Tibial artery (tissue), 4 donors: ENCODE measurements around the gene FARS2.
"Not testable (repeated sequence)": the region's sequence is repeated elsewhere in the genome, so short reads cannot be mapped to it uniquely, and the experiment has no call there.

ENCODE experiments used
- DNase-seq, 2 donors: peaks; one replicate each; pipeline ENCODE4 v3.0.0-alpha.2; 2019
- H3K27ac ChIP-seq, 2 donors: fragments of 200-600 bp; sonication (generic) in 1 of 2; 1 replicate in 1 of 2; 2 replicates in 1 of 2; pipeline ENCODE4 v1.5.1; 2018 to 2019; ENCODE audit warnings: mild to moderate bottlenecking in 1 of 2
- H3K27me3 ChIP-seq, 2 donors: fragments of 200-600 bp; sonication (generic) in 1 of 2; one replicate each; pipeline versions ENCODE4 v1.5.1 to v1.6.0; 2016 to 2019
- H3K36me3 ChIP-seq, 3 donors: fragments of 200-600 bp; sonication (generic) in 2 of 3; one replicate each; pipeline ENCODE4 v1.5.1; 2016 to 2019; ENCODE audit warnings: mild to moderate bottlenecking in 2 of 3
- H3K4me1 ChIP-seq, 4 donors: fragments of 200-600 bp; sonication (generic) in 2 of 4; 1 replicate in 3 of 4; 2 replicates in 1 of 4; pipeline ENCODE4 v1.5.1; 2016 to 2019
- H3K4me3 ChIP-seq, 2 donors: fragments of 200-600 bp; sonication (generic) in 1 of 2; 1 replicate in 1 of 2; 2 replicates in 1 of 2; pipeline ENCODE4 v1.5.1; 2018 to 2019; ENCODE audit warnings: mild to moderate bottlenecking in 2 of 2
- H3K9me3 ChIP-seq, 3 donors: fragments of 200-600 bp; sonication (generic) in 1 of 3; one replicate each; pipeline ENCODE4 v1.5.1; 2016 to 2019
- intact Hi-C: fragments of 100-400 bp; cut with DNase I; formaldehyde crosslinking; loops from one replicate; pipeline ENCODE4 v1.15.0; 2023; ENCODE audit warnings: low total_unique reads
- TF ChIP-seq, protein P1 (sequence below), 2 experiments: fragments of 200-600 bp in 1 of 2; fragments of 450-650 bp in 1 of 2; IDR thresholded peaks; one replicate each; pipeline ENCODE4 v1.5.1; 2017 to 2019; ENCODE audit warnings: antibody characterized with exemption in 2 of 2, mild to moderate bottlenecking in 1 of 2, moderate library complexity in 1 of 2

FARS2 gene

GRCh38 chr6:5681480-5681879, 420.2 kb downstream of the FARS2 start:
- intact Hi-C loops, result loop anchor here (5.0 kb wide), 1 partner anchor 71 kb away; no protein-coding TSS in a partner anchor

DNA sequence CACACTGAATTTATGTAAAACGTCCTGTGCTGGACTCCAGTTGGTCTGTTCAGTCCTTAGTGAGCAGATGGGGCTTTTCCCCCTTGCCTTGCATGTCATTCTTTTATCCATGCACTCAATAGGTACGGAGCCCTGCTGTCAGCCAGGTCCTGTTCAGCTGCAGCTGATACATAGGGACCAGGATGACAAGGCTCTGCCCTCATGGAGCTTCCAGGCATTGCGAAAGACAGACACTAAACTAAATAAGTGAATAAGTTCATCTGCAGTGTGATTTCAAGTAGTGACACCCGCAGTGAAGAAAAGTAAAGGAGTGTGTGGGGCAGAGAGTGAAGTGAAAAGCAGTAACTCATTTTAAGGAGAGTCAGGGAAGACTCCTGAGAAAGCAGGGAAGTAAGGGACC, 421.2 kb downstream of the FARS2 start:
- H3K36me3 ChIP-seq, result no peaks in the 10 kb centered on the region
- no peak overlapping the region for H3K27ac ChIP-seq
- no peaks in the 10 kb centered on the region for H3K9me3 ChIP-seq
- no peak for DNase-seq
- TF ChIP-seq, protein P1, sequence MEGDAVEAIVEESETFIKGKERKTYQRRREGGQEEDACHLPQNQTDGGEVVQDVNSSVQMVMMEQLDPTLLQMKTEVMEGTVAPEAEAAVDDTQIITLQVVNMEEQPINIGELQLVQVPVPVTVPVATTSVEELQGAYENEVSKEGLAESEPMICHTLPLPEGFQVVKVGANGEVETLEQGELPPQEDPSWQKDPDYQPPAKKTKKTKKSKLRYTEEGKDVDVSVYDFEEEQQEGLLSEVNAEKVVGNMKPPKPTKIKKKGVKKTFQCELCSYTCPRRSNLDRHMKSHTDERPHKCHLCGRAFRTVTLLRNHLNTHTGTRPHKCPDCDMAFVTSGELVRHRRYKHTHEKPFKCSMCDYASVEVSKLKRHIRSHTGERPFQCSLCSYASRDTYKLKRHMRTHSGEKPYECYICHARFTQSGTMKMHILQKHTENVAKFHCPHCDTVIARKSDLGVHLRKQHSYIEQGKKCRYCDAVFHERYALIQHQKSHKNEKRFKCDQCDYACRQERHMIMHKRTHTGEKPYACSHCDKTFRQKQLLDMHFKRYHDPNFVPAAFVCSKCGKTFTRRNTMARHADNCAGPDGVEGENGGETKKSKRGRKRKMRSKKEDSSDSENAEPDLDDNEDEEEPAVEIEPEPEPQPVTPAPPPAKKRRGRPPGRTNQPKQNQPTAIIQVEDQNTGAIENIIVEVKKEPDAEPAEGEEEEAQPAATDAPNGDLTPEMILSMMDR (IDR thresholded peaks at IDR 0.05), result no peak
- intact Hi-C loops, result loop anchor here (5.0 kb wide), 1 partner anchor 70 kb away; no protein-coding TSS in a partner anchor
- peaks cover 0 to 1% (median 0%) of the 10 kb centered on the region in 4 donors for H3K4me1 ChIP-seq
- H3K27me3 ChIP-seq, result no peaks in the 10 kb centered on the region
- H3K4me3 ChIP-seq, result no peak overlapping the region

More at GRCh38 chr6:5681480-5681879, 420.2 kb downstream of the FARS2 start:
- Histone ChIP-seq H3K4me1 (peaks cover 0 to 5% (median 2%) of the 10 kb centered on the region in 4 donors), H3K9me3 (no peaks in the 10 kb centered on the region), H3K27ac (no peak overlapping the region), H3K4me3 (no peak overlapping the region), H3K27me3 (no peaks in the 10 kb centered on the region), H3K36me3 (no peaks in the 10 kb centered on the region)
- TF ChIP-seq, protein P1 (IDR thresholded peaks at IDR 0.05), result no peak
- no peak for DNase-seq

- not testable (repeated sequence) for H3K4me3 ChIP-seq, H3K4me1 ChIP-seq, H3K27ac ChIP-seq, H3K9me3 ChIP-seq, H3K27me3 ChIP-seq, DNase-seq, H3K36me3 ChIP-seq
- intact Hi-C loops, result loop anchor here (5.0 kb wide), 1 partner anchor 69 kb away; no protein-coding TSS in a partner anchor
These were observed 422.4 kb downstream of the FARS2 start for GRCh38 chr6:5683747-5684146.

GRCh38 chr6:5684320-5685053, 423.2 kb downstream of the FARS2 start:
- Histone ChIP-seq H3K4me1 (no peaks in the 10 kb centered on the region), H3K27me3 (no peaks in the 10 kb centered on the region), H3K9me3 (no peaks in the 10 kb centered on the region), H3K4me3 (no peak overlapping the region), H3K36me3 (no peaks in the 10 kb centered on the region), H3K27ac (no peak overlapping the region)
- intact Hi-C loops, result loop anchor here (5.0 kb wide), 1 partner anchor 68 kb away; no protein-coding TSS in a partner anchor
- DNase-seq, result no peak
- TF ChIP-seq, protein P1 (IDR thresholded peaks at IDR 0.05), result no peak

GRCh38 chr6:5693225-5694145, 432.2 kb downstream of the FARS2 start:
- Histone ChIP-seq H3K9me3 (peaks cover 0 to 7% (median 0%) of the 10 kb centered on the region in 3 donors), H3K4me1 (no peaks in the 10 kb centered on the region), H3K27ac (no peak overlapping the region), H3K36me3 (no peaks in the 10 kb centered on the region), H3K4me3 (no peak overlapping the region), H3K27me3 (no peaks in the 10 kb centered on the region)
- TF ChIP-seq, protein P1 (IDR thresholded peaks at IDR 0.05), result no peak
- intact Hi-C loops, result no loop called here
- no peak for DNase-seq
